ENCODE measurements around the gene NPR1. TPM values are rescaled to one million over a fixed set of nuclear protein-coding genes. Genes with fewer than 3 reads are reported as not detected.

NPR1 gene
- total and polyA plus RNA-seq, 2 of the 13 experiments (the other 11 are each of a cell fraction or from before 2014, with no cell fraction given), result not detected

- 0 out of 2 replicates have a peak, but pooled peaks have one; percentile 17 for TF ChIP-seq HOXD1 (CRISPR knock-in tag; IDR thresholded peaks at IDR 0.05)
- peak; percentile 94 for TF ChIP-seq TFDP2 (CRISPR knock-in tag; IDR thresholded peaks at IDR 0.05)
- no peak for TF ChIP-seq SRSF4 (IDR thresholded peaks at IDR 0.05; ENCODE audit: low read depth, low read length, poor library complexity, severe bottlenecking)
- TF ChIP-seq, protein P1, sequence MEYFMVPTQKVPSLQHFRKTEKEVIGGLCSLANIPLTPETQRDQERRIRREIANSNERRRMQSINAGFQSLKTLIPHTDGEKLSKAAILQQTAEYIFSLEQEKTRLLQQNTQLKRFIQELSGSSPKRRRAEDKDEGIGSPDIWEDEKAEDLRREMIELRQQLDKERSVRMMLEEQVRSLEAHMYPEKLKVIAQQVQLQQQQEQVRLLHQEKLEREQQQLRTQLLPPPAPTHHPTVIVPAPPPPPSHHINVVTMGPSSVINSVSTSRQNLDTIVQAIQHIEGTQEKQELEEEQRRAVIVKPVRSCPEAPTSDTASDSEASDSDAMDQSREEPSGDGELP (IDR thresholded peaks at IDR 0.05; ENCODE audit: borderline replicate concordance, low read depth), result no peak
- 0 out of 2 replicates have a peak, but pooled peaks have one; percentile 61 for TF ChIP-seq ZNF329 (CRISPR knock-in tag; IDR thresholded peaks at IDR 0.05; ENCODE audit: low read depth)
- no peak for TF ChIP-seq HOXA9 (CRISPR knock-in tag; IDR thresholded peaks at IDR 0.05; ENCODE audit: borderline replicate concordance)
- no peak for TF ChIP-seq NPAS2 (CRISPR knock-in tag; IDR thresholded peaks at IDR 0.05; ENCODE audit: borderline replicate concordance)
- peak; percentile 39; the same call in 1 of the 2 replicates for TF ChIP-seq RXRB (CRISPR knock-in tag; IDR thresholded peaks at IDR 0.05; ENCODE audit: borderline replicate concordance)
- TF ChIP-seq ZSCAN20 (CRISPR knock-in tag; IDR thresholded peaks at IDR 0.05; ENCODE audit: borderline replicate concordance), result no peak
- no peak for TF ChIP-seq NFIC (IDR thresholded peaks at IDR 0.05; ENCODE audit: low read length)
- peak; percentile 64; the same call in 1 of the 2 replicates for TF ChIP-seq TMF1 (CRISPR knock-in tag; IDR thresholded peaks at IDR 0.05; ENCODE audit: low read depth)
- TF ChIP-seq ERF (CRISPR knock-in tag; IDR thresholded peaks at IDR 0.05), result peak; percentile 66; the same call in 1 of the 2 replicates
- no peak for TF ChIP-seq ZNF326 (CRISPR knock-in tag; IDR thresholded peaks at IDR 0.05; ENCODE audit: borderline replicate concordance)
- no peak for TF ChIP-seq ZNF256 (CRISPR knock-in tag; conservative IDR thresholded peaks at IDR 0.05)
- peak; percentile 26; the same call in 1 of the 2 replicates for TF ChIP-seq MLX (CRISPR knock-in tag; IDR thresholded peaks at IDR 0.05)
- peak; percentile 51; the same call in 1 of the 2 replicates for TF ChIP-seq ZC3H4 (CRISPR knock-in tag; IDR thresholded peaks at IDR 0.05; ENCODE audit: borderline replicate concordance)
- TF ChIP-seq HMGXB3 (CRISPR knock-in tag; IDR thresholded peaks at IDR 0.05; ENCODE audit: borderline replicate concordance), result peak; percentile 79
- no peak for TF ChIP-seq MTA3 (CRISPR knock-in tag; IDR thresholded peaks at IDR 0.05)
- TF ChIP-seq PAF1 (CRISPR knock-in tag; IDR thresholded peaks at IDR 0.05), result no peak
- TF ChIP-seq NR2C2 (CRISPR knock-in tag; IDR thresholded peaks at IDR 0.05; ENCODE audit: borderline replicate concordance), result peak; percentile 69
- peak; percentile 85; the same call in 1 of the 2 replicates for TF ChIP-seq SRY (CRISPR knock-in tag; IDR thresholded peaks at IDR 0.05)
- no peak for TF ChIP-seq CCAR2 (optimal IDR thresholded peaks at IDR 0.05; ENCODE audit: low read depth, low read length)
Observed at GRCh38 chr1:153633754-153634665, 44.5 kb upstream of the NPR1 start, which contains the start of gene CHTOP (continued).

Measured in HepG2 (cell line).